ENCODE data around the gene NDOR1. TPM values are rescaled to one million over a fixed set of nuclear protein-coding genes. Genes with fewer than 3 reads are reported as not detected.

NDOR1 gene
- total RNA-seq, 1 experiment from 2014 or later, result 6.5 TPM

DNA sequence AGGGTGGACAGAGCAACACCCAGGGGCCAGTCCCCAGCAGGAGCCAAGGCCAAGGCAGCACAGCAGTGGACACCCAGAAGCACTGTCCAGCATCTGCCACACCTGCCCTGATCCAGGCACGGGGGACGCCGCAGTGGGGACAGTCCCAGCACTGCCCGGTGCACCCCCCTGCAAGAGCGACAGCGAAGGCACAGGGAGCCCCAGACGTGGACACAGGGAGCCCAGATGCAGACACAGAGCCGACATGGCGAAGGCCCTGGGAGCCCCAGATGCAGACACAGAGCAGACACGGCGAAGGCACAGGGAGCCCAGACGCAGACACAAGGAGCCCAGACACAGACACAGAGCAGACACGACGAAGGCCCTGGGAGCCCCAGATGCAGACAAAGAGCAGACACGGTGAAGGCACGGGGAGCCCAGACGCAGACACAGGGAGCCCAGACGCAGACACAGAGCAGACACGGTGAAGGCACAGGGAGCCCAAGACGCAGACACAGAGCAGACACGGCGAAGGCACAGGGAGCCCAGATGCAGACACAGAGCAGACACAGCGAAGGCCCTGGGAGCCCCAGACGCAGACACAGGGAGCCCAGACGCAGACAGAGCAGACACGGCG, 21.4 kb upstream of the NDOR1 start:
- Histone ChIP-seq H3K27ac (no peak overlapping the region), H3K36me3 (peaks cover 80% of the 10 kb centered on the region), H3K27me3 (replicated peaks) (no peaks in the 10 kb centered on the region), H3K9me3 (replicated peaks) (no peaks in the 10 kb centered on the region), H3K4me3 (no peak overlapping the region), H3K4me1 (replicated peaks) (peaks cover 14% of the 10 kb centered on the region)
- no peak for DNase-seq (ENCODE audit: low read depth in 1 of 2, low spot score in 2 of 2)

DNA sequence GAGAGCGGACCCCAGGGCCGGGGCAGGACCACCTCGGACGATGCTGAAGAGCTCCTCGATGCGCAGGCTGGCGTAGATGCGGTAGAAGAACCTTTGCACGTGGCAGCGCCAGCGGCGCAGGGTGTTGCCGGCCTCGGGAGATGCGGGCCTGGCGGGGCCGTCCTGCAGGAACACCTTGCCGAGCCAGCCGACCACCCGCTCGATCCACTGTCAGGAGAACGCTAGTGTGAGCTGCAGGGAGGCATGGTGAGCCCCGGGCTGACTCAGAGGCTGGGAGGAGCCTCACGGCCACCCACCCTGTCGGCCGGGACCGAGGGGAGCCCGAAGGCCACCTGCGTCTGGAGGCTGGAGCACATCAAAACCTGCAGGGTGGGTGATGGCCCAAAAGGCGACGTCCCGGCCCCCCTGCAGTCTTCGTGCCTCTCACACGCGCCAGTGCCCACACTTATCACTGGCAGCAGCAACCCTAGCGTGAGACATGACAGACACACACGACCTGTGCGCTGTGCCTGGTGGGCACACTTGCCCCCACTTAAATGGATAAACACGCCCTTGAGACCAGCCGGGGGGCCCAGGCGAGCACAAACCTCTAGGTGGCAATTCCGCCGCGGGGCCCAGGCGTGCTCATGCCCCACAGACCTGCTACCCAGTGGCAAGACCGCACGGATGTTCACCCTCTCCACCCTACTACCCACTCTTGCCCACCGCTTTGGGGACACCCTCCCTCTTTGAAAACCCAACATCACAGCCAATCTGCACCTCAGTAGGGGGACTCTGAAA, 20.4 kb upstream of the NDOR1 start:
- H3K27ac ChIP-seq, result no peak overlapping the region
- DNase-seq (ENCODE audit: low read depth in 1 of 2, low spot score in 2 of 2), result no peak
- peaks cover 24% of the 10 kb centered on the region for H3K4me1 ChIP-seq (replicated peaks)
- no peak overlapping the region for H3K4me3 ChIP-seq
- H3K27me3 ChIP-seq (replicated peaks), result no peaks in the 10 kb centered on the region
- no peaks in the 10 kb centered on the region for H3K9me3 ChIP-seq (replicated peaks)
- H3K36me3 ChIP-seq, result peaks cover 85% of the 10 kb centered on the region

DNA sequence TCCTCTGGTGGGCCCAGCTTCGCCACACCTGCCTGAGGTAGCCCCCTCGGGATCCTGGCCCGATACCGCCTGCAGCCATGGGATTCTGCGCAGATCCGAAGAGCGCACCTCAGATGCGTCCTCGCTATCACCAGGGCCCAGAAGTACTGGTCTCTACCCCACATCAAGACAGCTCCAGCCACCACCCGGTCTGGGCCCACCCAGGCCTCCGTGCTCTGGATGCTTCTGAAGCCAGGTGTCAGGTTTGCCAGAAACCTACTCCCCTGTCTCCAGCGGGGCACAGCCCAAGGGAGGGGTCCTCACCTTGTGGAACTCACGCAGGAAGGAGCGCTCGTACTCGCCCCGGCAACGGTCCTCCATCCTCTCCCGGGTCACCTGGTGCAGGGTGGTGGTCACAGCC, 19.6 kb upstream of the NDOR1 start:
- H3K4me3 ChIP-seq, result no peak overlapping the region
- H3K27ac ChIP-seq, result no peak overlapping the region
- H3K9me3 ChIP-seq (replicated peaks), result no peaks in the 10 kb centered on the region
- no peaks in the 10 kb centered on the region for H3K27me3 ChIP-seq (replicated peaks)
- no peak for DNase-seq (ENCODE audit: low read depth in 1 of 2, low spot score in 2 of 2)
- peaks cover 25% of the 10 kb centered on the region for H3K4me1 ChIP-seq (replicated peaks)
- peaks cover 87% of the 10 kb centered on the region for H3K36me3 ChIP-seq

DNA sequence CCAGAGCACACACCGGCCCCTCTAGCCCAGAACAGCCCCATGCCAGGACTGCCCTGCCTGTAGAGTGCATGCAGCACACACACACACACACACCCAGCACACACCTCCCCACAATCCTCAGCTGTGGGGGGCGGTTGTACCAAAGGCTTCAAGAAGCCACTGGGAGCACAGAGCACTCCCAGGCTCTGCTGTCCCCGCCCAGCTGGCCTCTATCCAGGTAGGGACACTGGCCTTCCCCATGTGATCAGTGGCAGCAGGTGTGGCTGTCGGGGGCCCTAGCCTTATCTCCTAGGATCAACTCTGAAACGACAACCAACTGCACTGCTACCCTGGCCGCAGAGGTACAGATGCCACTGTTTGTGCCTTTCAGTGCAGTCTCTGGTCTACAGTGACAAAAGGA, 19.1 kb upstream of the NDOR1 start:
- H3K4me3 ChIP-seq, result no peak overlapping the region
- no peak for DNase-seq (ENCODE audit: low read depth in 1 of 2, low spot score in 2 of 2)
- no peaks in the 10 kb centered on the region for H3K27me3 ChIP-seq (replicated peaks)

DNA sequence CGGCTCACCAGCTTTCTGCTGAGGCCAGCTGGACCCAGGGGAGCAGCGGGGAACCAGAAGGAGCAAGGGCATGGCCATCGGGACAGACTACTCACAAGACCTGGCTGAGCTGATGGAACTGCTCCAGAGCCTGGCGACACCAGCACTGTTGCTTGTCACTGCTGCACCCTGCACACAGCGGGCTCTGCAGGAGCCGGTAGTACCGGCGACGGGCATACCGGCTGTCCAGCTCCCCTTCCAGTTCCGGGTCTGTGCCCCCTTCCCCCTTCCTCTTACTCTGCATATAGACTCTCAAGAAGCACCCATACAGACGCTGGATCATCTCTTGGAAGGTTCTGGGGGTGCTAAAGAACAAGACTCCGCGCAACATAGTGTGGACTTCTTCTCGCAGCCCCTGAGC, 18.1 kb upstream of the NDOR1 start:
- DNase-seq (ENCODE audit: low read depth in 1 of 2, low spot score in 2 of 2), result no peak
- Histone ChIP-seq H3K27ac (no peak overlapping the region), H3K9me3 (replicated peaks) (no peaks in the 10 kb centered on the region), H3K4me1 (replicated peaks) (peaks cover 25% of the 10 kb centered on the region), H3K4me3 (peak overlapping the region; percentile 93), H3K36me3 (peaks cover 89% of the 10 kb centered on the region), H3K27me3 (replicated peaks) (no peaks in the 10 kb centered on the region)

More for the DNA sequence above, 19.1 kb upstream of the NDOR1 start:
- no peak overlapping the region for H3K27ac ChIP-seq
- no peaks in the 10 kb centered on the region for H3K9me3 ChIP-seq (replicated peaks)
- H3K4me1 ChIP-seq (replicated peaks), result peaks cover 25% of the 10 kb centered on the region
- H3K36me3 ChIP-seq, result peaks cover 87% of the 10 kb centered on the region

DNA sequence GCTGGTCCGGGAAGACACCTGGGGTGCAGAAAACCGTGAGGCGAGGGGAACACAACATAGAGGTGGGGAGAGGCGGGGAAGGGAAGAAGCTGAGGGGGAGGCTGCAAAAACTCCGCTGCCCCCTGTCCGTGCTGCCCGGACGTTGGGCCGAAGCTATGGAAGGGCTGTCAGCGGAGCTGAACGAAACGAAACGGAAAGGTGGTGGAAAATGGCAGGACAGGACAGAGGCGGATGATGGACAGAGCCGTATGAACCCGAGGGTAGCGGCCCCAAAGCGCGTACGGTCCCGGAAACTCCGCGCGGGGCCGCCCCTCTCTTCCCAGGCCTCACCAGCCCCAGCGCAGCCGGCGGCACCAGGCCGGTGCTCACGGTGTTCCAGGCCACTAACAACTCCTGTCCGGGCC, 17.4 kb upstream of the NDOR1 start:
- Histone ChIP-seq H3K27me3 (replicated peaks) (no peaks in the 10 kb centered on the region), H3K4me1 (replicated peaks) (peaks cover 25% of the 10 kb centered on the region), H3K36me3 (peaks cover 83% of the 10 kb centered on the region), H3K9me3 (replicated peaks) (no peaks in the 10 kb centered on the region), H3K4me3 (peak overlapping the region; percentile 93), H3K27ac (peak overlapping the region; percentile 83)
- no peak for DNase-seq (ENCODE audit: low read depth in 1 of 2, low spot score in 2 of 2)

DNA sequence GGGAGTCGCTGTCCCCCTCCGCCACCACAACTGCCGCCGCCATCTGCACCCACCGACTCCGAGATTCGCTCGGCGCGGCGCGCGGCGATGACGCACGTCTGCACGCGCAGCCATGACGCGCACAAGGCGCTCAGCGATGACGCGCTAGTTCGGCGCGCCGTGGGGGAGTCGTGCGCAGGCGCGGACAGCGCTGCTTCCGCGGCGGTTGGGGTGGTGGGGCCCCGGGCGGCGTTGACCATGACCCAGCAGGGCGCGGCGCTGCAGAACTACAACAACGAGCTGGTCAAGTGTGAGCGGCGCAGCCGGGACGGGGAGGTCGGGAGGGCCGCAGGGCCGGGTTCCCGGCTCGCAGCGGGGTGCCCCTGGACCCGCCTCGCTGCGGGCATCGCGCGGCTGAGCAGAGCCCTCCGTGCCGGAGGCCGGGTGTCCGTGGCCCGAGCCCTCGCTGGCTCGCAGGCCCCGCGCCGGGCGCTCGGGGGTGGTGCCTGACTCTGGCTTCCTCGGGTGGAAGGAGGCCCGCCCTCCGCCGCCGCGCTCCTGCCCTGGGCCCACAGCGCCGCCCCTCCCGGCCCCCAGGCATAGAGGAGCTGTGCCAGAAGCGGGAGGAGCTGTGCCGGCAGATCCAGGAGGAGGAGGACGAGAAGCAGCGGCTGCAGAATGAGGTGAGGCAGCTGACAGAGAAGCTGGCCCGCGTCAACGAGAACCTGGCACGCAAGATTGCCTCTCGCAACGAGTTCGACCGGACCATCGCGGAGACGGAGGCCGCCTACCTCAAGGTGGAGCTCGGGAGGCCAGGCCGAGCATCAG, 16.8 kb upstream of the NDOR1 start, which contains the start of the genes ANAPC2 and SSNA1:
ANAPC2 (minus strand) TSS at position 71 of the 807 bp plus-strand sequence; CDS start at position 43, 28 bp downstream.
SSNA1 (plus strand) TSS at position 187 of the 807 bp plus-strand sequence; CDS start at position 238, 51 bp downstream.
- Histone ChIP-seq H3K4me1 (replicated peaks) (peaks cover 25% of the 10 kb centered on the region), H3K27me3 (replicated peaks) (no peaks in the 10 kb centered on the region), H3K27ac (peak within 1 kb of the TSS; percentile 83), H3K9me3 (replicated peaks) (no peaks in the 10 kb centered on the region), H3K36me3 (peaks cover 77% of the 10 kb centered on the region), H3K4me3 (peak within 1 kb of the TSS; percentile 93)
- DNase-seq (ENCODE audit: low read depth in 1 of 2, low spot score in 2 of 2), result peak; percentile 90 to 91

DNA sequence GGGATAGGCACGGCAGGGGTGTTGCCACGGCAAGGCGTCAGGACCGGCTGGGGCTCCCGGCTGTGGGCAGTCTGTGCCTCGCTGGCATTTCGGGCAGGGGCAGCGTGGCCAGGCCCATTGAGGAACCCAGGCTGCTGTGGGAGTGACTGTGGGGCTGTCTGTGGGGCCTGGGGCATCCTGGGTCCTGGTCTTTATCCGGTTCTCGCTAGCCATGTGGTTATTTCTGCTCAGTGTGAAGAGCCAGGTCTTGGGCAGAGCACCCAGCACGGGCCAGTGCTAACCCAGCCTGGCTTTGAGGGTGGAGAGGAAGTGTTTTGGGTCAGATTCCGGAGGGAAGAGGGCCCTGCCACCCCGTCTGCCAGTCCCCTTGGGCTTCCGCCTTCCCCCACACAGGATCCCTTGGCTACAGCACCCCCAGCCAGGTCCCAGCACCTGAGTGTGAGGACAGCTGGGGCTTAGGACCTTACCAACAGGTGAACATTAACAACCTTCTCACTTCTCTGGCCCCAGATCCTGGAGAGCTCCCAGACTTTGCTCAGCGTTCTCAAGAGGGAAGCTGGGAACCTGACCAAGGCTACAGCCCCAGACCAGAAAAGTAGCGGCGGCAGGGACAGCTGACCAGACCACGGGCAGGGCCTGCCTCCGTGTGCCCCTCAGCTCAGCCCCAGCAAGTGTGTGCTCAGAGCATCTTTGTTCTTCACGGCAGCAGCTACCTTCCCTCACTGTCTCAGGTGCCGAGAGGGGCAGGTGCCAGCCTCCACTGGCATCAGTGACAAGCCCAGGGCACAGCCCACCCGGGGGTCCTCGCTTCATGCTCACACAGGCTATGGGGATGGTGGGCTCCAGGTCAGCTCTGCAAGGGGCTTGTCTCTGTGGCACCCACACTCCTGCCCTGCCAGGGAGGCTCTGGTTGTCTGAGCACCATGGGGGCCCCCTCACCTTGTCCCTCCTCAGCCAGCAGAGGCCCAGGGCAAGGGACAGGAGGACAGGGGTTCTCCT, 15.9 kb upstream of the NDOR1 start:
- no peak for DNase-seq (ENCODE audit: low read depth in 1 of 2, low spot score in 2 of 2)
- Histone ChIP-seq H3K9me3 (replicated peaks) (no peaks in the 10 kb centered on the region), H3K4me1 (replicated peaks) (peaks cover 25% of the 10 kb centered on the region), H3K4me3 (peak overlapping the region; percentile 93), H3K36me3 (peaks cover 74% of the 10 kb centered on the region), H3K27ac (peak overlapping the region; percentile 83), H3K27me3 (replicated peaks) (no peaks in the 10 kb centered on the region)

DNA sequence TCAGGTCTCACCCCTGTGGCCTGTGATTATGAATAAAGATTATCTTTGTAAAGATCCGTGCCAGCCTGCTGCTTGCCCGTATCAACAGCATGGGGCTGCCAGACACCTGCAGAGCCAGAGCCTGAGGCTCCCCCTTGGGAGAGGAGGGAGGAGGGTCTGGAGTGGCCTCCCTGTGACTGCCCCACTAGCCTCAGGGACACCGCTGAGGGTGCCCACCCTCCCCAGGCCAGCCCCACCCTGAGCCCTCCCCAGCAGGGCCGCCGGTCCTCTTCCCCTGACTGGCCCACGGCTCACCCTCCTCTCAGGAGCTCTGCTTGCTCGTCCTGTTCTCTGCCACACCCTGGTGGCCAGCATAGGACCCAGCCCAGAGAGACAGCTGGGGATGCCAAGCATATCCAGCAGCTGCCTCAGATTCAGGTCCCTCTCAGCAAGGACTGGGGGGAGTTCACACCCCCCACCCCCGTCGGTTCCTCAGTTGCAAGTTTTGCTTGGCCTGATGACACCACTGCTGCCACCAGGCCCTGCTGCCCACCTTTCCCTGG, 15.1 kb upstream of the NDOR1 start:
- no peaks in the 10 kb centered on the region for H3K27me3 ChIP-seq (replicated peaks)
- no peak for DNase-seq (ENCODE audit: low read depth in 1 of 2, low spot score in 2 of 2)
- H3K4me1 ChIP-seq (replicated peaks), result peaks cover 25% of the 10 kb centered on the region
- H3K9me3 ChIP-seq (replicated peaks), result no peaks in the 10 kb centered on the region
- H3K27ac ChIP-seq, result no peak overlapping the region
- no peak overlapping the region for H3K4me3 ChIP-seq
- peaks cover 69% of the 10 kb centered on the region for H3K36me3 ChIP-seq

DNA sequence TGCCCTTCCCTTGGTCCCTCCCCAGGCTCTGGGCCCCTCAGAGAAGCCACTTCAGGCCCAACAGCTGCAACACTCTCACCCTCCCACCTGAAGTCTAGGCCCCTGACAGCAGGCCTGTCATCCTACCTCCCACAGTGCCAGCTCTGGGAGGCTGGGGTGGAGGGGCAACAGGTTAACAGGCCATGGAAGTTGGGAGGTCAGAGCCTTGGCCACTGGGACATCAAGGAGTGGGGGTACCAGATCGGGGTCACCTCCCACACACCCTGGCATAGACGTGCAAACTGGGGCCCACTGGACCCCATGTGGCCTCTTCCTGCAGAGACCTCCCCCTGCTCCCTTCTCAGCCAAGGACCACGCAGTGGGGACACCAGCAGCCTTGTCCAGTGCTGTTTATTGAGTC, 14.3 kb upstream of the NDOR1 start:
- Histone ChIP-seq H3K4me3 (no peak overlapping the region), H3K27me3 (replicated peaks) (no peaks in the 10 kb centered on the region), H3K4me1 (replicated peaks) (peaks cover 25% of the 10 kb centered on the region), H3K36me3 (peaks cover 61% of the 10 kb centered on the region), H3K9me3 (replicated peaks) (no peaks in the 10 kb centered on the region), H3K27ac (no peak overlapping the region)
- no peak for DNase-seq (ENCODE audit: low read depth in 1 of 2, low spot score in 2 of 2)

DNA sequence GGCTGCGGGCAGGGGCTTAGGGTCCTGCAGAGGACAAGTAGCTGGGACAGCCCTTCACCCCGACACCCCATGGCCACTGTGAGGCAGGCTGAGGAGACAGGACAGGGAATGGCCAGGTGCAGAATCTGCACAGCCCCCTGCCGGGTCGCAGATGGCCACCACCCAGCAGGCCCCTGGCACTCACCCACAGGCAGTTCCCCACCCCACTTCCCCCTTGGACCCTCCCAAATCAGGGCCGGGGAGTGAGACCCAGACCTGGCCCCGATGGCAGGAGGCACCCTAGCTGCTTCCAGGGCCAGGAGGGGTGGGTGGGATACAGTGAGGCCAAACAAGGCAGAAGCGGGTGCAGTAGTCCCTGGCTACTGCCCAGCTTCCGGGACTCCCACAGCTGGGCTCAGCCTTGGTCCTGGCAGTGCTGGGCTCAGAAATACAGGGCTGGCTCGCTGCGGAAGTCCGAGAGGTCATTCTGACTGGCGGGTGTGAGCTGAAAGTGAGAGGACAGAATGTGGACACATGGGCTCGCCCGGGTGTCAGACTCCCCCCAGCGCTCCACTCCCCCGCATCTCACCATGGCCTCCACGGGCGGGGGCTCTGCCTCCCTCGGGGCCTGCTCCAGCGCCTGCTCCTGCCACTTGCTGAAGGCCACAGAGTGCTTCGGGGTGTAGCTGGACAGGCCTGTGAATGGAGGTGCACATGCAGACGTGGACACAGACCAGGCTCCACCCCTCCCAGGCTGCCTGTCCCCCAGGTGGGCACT, 13.6 kb upstream of the NDOR1 start:
- Histone ChIP-seq H3K4me1 (replicated peaks) (peaks cover 24% of the 10 kb centered on the region), H3K36me3 (peaks cover 54% of the 10 kb centered on the region), H3K4me3 (no peak overlapping the region), H3K9me3 (replicated peaks) (no peaks in the 10 kb centered on the region), H3K27ac (no peak overlapping the region), H3K27me3 (replicated peaks) (no peaks in the 10 kb centered on the region)
- no peak for DNase-seq (ENCODE audit: low read depth in 1 of 2, low spot score in 2 of 2)

DNA sequence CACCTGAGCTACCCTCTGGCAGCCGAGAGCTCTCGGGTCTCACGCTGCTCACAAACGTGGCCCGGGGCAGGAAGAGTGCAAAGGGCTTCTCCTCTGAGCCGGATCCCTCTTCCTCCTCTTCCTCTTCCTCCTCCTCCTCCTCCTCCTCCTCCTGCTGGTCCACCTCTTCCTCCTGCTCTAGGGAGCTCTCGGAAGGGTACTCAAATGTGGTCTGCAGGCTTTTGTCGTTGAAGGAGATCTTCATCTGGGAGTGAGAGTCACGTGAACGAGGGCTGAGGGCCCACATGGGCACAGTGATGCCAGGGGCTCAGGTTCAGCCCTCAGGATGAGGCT, 13.1 kb upstream of the NDOR1 start:
- peaks cover 49% of the 10 kb centered on the region for H3K36me3 ChIP-seq
- no peak overlapping the region for H3K4me3 ChIP-seq
- no peak for DNase-seq (ENCODE audit: low read depth in 1 of 2, low spot score in 2 of 2)
- H3K27me3 ChIP-seq (replicated peaks), result no peaks in the 10 kb centered on the region
- no peaks in the 10 kb centered on the region for H3K9me3 ChIP-seq (replicated peaks)
- peaks cover 18% of the 10 kb centered on the region for H3K4me1 ChIP-seq (replicated peaks)
- no peak overlapping the region for H3K27ac ChIP-seq

Data from SJSA1 (cell line).